SHP77 (cell line): ENCODE results near the gene SULT1C4.
A peak's percentile ranks its signal among the peaks of the same experiment; 100 is the strongest.
"Not testable (repeated sequence)": the region's sequence is repeated elsewhere in the genome, so short reads cannot be mapped to it uniquely, and the experiment has no call there.

Source experiments
- DNase-seq, 2 experiments: peaks; one replicate each; lab custom pipeline; 2025; lab: John Stamatoyannopoulos, UW

Gene SULT1C4

GRCh38 chr2:108377815-108378630, at the start of gene SULT1C4:
TSS of gene SULT1C4 (plus strand) at chr2:108377954. CDS start at chr2:108378338, 384 bp downstream.
- peak; percentile 4 to 53 for DNase-seq

- no peak for DNase-seq
Observed at GRCh38 chr2:108329771-108330170, 48.0 kb upstream of the SULT1C4 start.

- no peak for DNase-seq
Observed at GRCh38 chr2:108330979-108331378, 46.8 kb upstream of the SULT1C4 start.

- DNase-seq = no peak
Observed at GRCh38 chr2:108345951-108346350, 31.8 kb upstream of the SULT1C4 start.

- no peak for DNase-seq
Observed at GRCh38 chr2:108346827-108347226, 30.9 kb upstream of the SULT1C4 start.

GRCh38 chr2:108347786-108348185, 30.0 kb upstream of the SULT1C4 start:
- no peak for DNase-seq

GRCh38 chr2:108348816-108349570, 28.8 kb upstream of the SULT1C4 start:
- no peak for DNase-seq

GRCh38 chr2:108349571-108349928, 28.2 kb upstream of the SULT1C4 start:
- DNase-seq = no peak

- DNase-seq = no peak
Observed at GRCh38 chr2:108351889-108352288, 25.9 kb upstream of the SULT1C4 start.

- no peak for DNase-seq
Observed at GRCh38 chr2:108354136-108354535, 23.6 kb upstream of the SULT1C4 start.

- DNase-seq = no peak
Observed at GRCh38 chr2:108355906-108356734, 21.6 kb upstream of the SULT1C4 start.

- DNase-seq = not testable (repeated sequence)
Observed at GRCh38 chr2:108359336-108359735, 18.4 kb upstream of the SULT1C4 start.

GRCh38 chr2:108360776-108361468, 16.8 kb upstream of the SULT1C4 start:
- DNase-seq = no peak

- DNase-seq = no peak
Observed at GRCh38 chr2:108363024-108363907, 14.5 kb upstream of the SULT1C4 start.

GRCh38 chr2:108363908-108364225, 13.9 kb upstream of the SULT1C4 start:
- DNase-seq = no peak

GRCh38 chr2:108364676-108365297, 13.0 kb upstream of the SULT1C4 start:
- no peak for DNase-seq

- DNase-seq = no peak
Observed at GRCh38 chr2:108365656-108366055, 12.1 kb upstream of the SULT1C4 start.

- DNase-seq = no peak
Observed at GRCh38 chr2:108367014-108367413, 10.7 kb upstream of the SULT1C4 start.

GRCh38 chr2:108367561-108368175, 10.1 kb upstream of the SULT1C4 start:
- no peak for DNase-seq

GRCh38 chr2:108369153-108369552, 8.6 kb upstream of the SULT1C4 start:
- DNase-seq = no peak
